BLaER1 treated with 17β-estradiol and CSF1 and Interleukin-3, amounts not matched to agents 10 nM and 100 nM (cell line): ENCODE results near the gene ZBTB22.
"Not testable (repeated sequence)": the region's sequence is repeated elsewhere in the genome, so short reads cannot be mapped to it uniquely, and the experiment has no call there.

Experiments
- H3K27ac ChIP-seq, 11 experiments: shearing (Covaris generic); formaldehyde crosslinking; 2 replicates each; pipeline ENCODE4 v1.8.1; 2022
- H3K27me3 ChIP-seq, 11 experiments: shearing (Covaris generic); formaldehyde crosslinking; 2 replicates each; pipeline ENCODE4 v1.8.1; 2022
- H3K36me3 ChIP-seq, 11 experiments: shearing (Covaris generic); formaldehyde crosslinking; 2 replicates each; pipeline ENCODE4 v1.8.1; 2022
- H3K4me1 ChIP-seq, 10 experiments: shearing (Covaris generic); formaldehyde crosslinking; 2 replicates each; pipeline ENCODE4 v1.8.1; 2022
- H3K4me2 ChIP-seq, 11 experiments: shearing (Covaris generic); formaldehyde crosslinking; 2 replicates each; pipeline ENCODE4 v1.8.1; 2022
- H3K4me3 ChIP-seq, 10 experiments: shearing (Covaris generic); formaldehyde crosslinking; 2 replicates each; pipeline ENCODE4 v1.8.1; 2022
- H3K9ac ChIP-seq, 11 experiments: shearing (Covaris generic); formaldehyde crosslinking; 2 replicates each; pipeline ENCODE4 v1.8.1; 2022
- H3K9me3 ChIP-seq, 11 experiments: shearing (Covaris generic); formaldehyde crosslinking; replicated peaks in 1 of 11; 2 replicates each; pipeline ENCODE4 v1.8.1; 2022
- H4K20me1 ChIP-seq, 11 experiments: shearing (Covaris generic); formaldehyde crosslinking; 2 replicates each; pipeline ENCODE4 v1.8.1; 2022
- Cebpa-rat ChIP-seq, 11 experiments: shearing (Covaris generic); IDR thresholded peaks; 2 replicates each; pipeline ENCODE4 v1.8.1; 2022

ZBTB22 gene

GRCh38 chr6:33278810-33279209, 38.7 kb downstream of the ZBTB22 start:
- H3K4me1 ChIP-seq: peaks cover 61 to 78% (median 67%) of the 10 kb centered on the region in 10 experiments
- TF ChIP-seq Cebpa-rat (IDR thresholded peaks at IDR 0.05): no peak
- peak overlapping the region in 4 of 11 experiments; percentile 15 to 85 (median 27); a peak in 3 of 22 replicates for H3K27ac ChIP-seq
- peaks cover 65 to 90% (median 83%) of the 10 kb centered on the region in 11 experiments for H3K36me3 ChIP-seq
- H3K9me3 ChIP-seq: no peaks in the 10 kb centered on the region
- no peaks in the 10 kb centered on the region for H3K27me3 ChIP-seq
- peaks cover 23 to 94% (median 74%) of the 10 kb centered on the region in 11 experiments; a peak in 21 of 22 replicates for H4K20me1 ChIP-seq
- H3K4me2 ChIP-seq: peak overlapping the region; percentile 31 to 99 (median 96); a peak in 20 of 22 replicates
- H3K9ac ChIP-seq: peak overlapping the region; percentile 17 to 99 (median 94); a peak in 16 of 22 replicates
- peak overlapping the region in 4 of 10 experiments; percentile 19 to 90 (median 75); a peak in 5 of 20 replicates for H3K4me3 ChIP-seq

GRCh38 chr6:33278392-33278741, 39.2 kb downstream of the ZBTB22 start:
- H3K27ac ChIP-seq: peak overlapping the region in 8 of 11 experiments; percentile 78 to 99 (median 86); a peak in 11 of 22 replicates
- H3K9me3 ChIP-seq: no peaks in the 10 kb centered on the region
- peak overlapping the region; percentile 83 to 99 (median 95); a peak in 20 of 22 replicates for H3K9ac ChIP-seq
- H3K4me3 ChIP-seq: peak overlapping the region; percentile 69 to 92 (median 86); a peak in 16 of 20 replicates
- peaks cover 28 to 94% (median 78%) of the 10 kb centered on the region in 11 experiments; a peak in 21 of 22 replicates for H4K20me1 ChIP-seq
- H3K4me1 ChIP-seq: peaks cover 65 to 83% (median 71%) of the 10 kb centered on the region in 10 experiments
- peak overlapping the region; percentile 90 to 99 (median 97) for H3K4me2 ChIP-seq
- H3K36me3 ChIP-seq: peaks cover 65 to 90% (median 83%) of the 10 kb centered on the region in 11 experiments
- H3K27me3 ChIP-seq: no peaks in the 10 kb centered on the region
- no peak for TF ChIP-seq Cebpa-rat (IDR thresholded peaks at IDR 0.05)

- Histone ChIP-seq H3K4me2 (peak overlapping the region; percentile 90 to 99 (median 97)), H3K9ac (peak overlapping the region; percentile 83 to 99 (median 95)), H3K36me3 (peaks cover 65 to 90% (median 83%) of the 10 kb centered on the region in 11 experiments), H4K20me1 (peaks cover 33 to 96% (median 84%) of the 10 kb centered on the region in 11 experiments; a peak in 21 of 22 replicates), H3K4me3 (peak overlapping the region; percentile 69 to 92 (median 86)), H3K9me3 (no peaks in the 10 kb centered on the region), H3K27ac (peak overlapping the region; percentile 78 to 99 (median 84)), H3K27me3 (no peaks in the 10 kb centered on the region), H3K4me1 (peaks cover 71 to 88% (median 77%) of the 10 kb centered on the region in 10 experiments)
- no peak for TF ChIP-seq Cebpa-rat (IDR thresholded peaks at IDR 0.05)
Observed at GRCh38 chr6:33277663-33278391, 39.7 kb downstream of the ZBTB22 start.

- Histone ChIP-seq H3K27ac (peak within 1 kb of the TSS; percentile 78 to 99 (median 84)), H3K27me3 (no peaks in the 10 kb centered on the region), H3K9ac (peak within 1 kb of the TSS; percentile 83 to 99 (median 95)), H3K4me1 (peaks cover 71 to 88% (median 77%) of the 10 kb centered on the region in 10 experiments), H3K36me3 (peaks cover 59 to 87% (median 80%) of the 10 kb centered on the region in 11 experiments), H3K4me3 (peak within 1 kb of the TSS; percentile 69 to 92 (median 86)), H3K9me3 (no peaks in the 10 kb centered on the region), H4K20me1 (peaks cover 35 to 95% (median 84%) of the 10 kb centered on the region in 11 experiments; a peak in 21 of 22 replicates), H3K4me2 (peak within 1 kb of the TSS; percentile 90 to 99 (median 97))
- TF ChIP-seq Cebpa-rat (IDR thresholded peaks at IDR 0.05): no peak
Observed at GRCh38 chr6:33276864-33277662, 40.5 kb downstream of the ZBTB22 start, which contains the start of gene B3GALT4. TSS of gene B3GALT4 (plus strand) at chr6:33277123. CDS start at chr6:33277420, 297 bp downstream.

- Histone ChIP-seq H4K20me1 (peaks cover 35 to 89% (median 79%) of the 10 kb centered on the region in 11 experiments; a peak in 21 of 22 replicates), H3K4me3 (peak overlapping the region; percentile 69 to 92 (median 86)), H3K27me3 (no peaks in the 10 kb centered on the region), H3K9ac (peak overlapping the region; percentile 83 to 99 (median 95)), H3K27ac (peak overlapping the region; percentile 78 to 99 (median 84)), H3K36me3 (peaks cover 58 to 81% (median 74%) of the 10 kb centered on the region in 11 experiments), H3K4me1 (peaks cover 71 to 82% (median 77%) of the 10 kb centered on the region in 10 experiments), H3K4me2 (peak overlapping the region; percentile 90 to 99 (median 97)), H3K9me3 (no peaks in the 10 kb centered on the region)
- TF ChIP-seq Cebpa-rat (IDR thresholded peaks at IDR 0.05): no peak
Observed at GRCh38 chr6:33276581-33276863, 41.0 kb downstream of the ZBTB22 start.

- H3K27me3 ChIP-seq, H3K9me3 ChIP-seq: not testable (repeated sequence)
- Histone ChIP-seq H3K27ac (peak overlapping the region in 10 of 11 experiments; percentile 78 to 99 (median 86); a peak in 18 of 22 replicates), H3K4me1 (peaks cover 72 to 78% (median 75%) of the 10 kb centered on the region in 10 experiments), H3K4me3 (peak overlapping the region; percentile 69 to 92 (median 86)), H4K20me1 (peaks cover 35 to 84% (median 75%) of the 10 kb centered on the region in 11 experiments; a peak in 21 of 22 replicates), H3K36me3 (peaks cover 58 to 76% (median 69%) of the 10 kb centered on the region in 11 experiments), H3K9ac (peak overlapping the region; percentile 91 to 99 (median 95)), H3K4me2 (peak overlapping the region; percentile 90 to 99 (median 97))
Observed at GRCh38 chr6:33275795-33276580, 41.6 kb downstream of the ZBTB22 start.

GRCh38 chr6:33273924-33274902, 43.3 kb downstream of the ZBTB22 start:
- no peaks in the 10 kb centered on the region for H3K27me3 ChIP-seq
- peak overlapping the region in 10 of 11 experiments; percentile 23 to 99 (median 97); a peak in 17 of 22 replicates for H3K27ac ChIP-seq
- H3K9me3 ChIP-seq: no peaks in the 10 kb centered on the region
- H3K4me1 ChIP-seq: peaks cover 72 to 80% (median 74%) of the 10 kb centered on the region in 10 experiments
- peak overlapping the region; percentile 91 to 99 (median 95) for H3K9ac ChIP-seq
- peak overlapping the region; percentile 90 to 99 (median 97) for H3K4me2 ChIP-seq
- peaks cover 35 to 66% (median 57%) of the 10 kb centered on the region in 11 experiments; a peak in 21 of 22 replicates for H4K20me1 ChIP-seq
- TF ChIP-seq Cebpa-rat (IDR thresholded peaks at IDR 0.05): no peak
- H3K4me3 ChIP-seq: peak overlapping the region; percentile 74 to 92 (median 88)
- peaks cover 56 to 69% (median 62%) of the 10 kb centered on the region in 11 experiments for H3K36me3 ChIP-seq
